OCI-LY1 (cell line): Measurements from ENCODE around the gene BST1.

Source experiments
- EZH2 ChIP-seq: fragments of 200-600 bp; sonication (generic), shearing (Covaris generic); IDR thresholded peaks from 2 replicates; pipeline ENCODE4 v1.8.0; 2017; ENCODE audit warnings: borderline replicate concordance, mixed run types, mild to moderate bottlenecking, antibody characterized with exemption, low read length, moderate library complexity, mixed read lengths
- TF ChIP-seq, protein P1 (sequence below): fragments of 200-600 bp; sonication (generic), shearing (Covaris generic); IDR thresholded peaks from 2 replicates; pipeline ENCODE4 v1.5.1; 2017; ENCODE audit warnings: mild to moderate bottlenecking, antibody characterized with exemption, low read length, moderate library complexity, mixed read lengths

DNA sequence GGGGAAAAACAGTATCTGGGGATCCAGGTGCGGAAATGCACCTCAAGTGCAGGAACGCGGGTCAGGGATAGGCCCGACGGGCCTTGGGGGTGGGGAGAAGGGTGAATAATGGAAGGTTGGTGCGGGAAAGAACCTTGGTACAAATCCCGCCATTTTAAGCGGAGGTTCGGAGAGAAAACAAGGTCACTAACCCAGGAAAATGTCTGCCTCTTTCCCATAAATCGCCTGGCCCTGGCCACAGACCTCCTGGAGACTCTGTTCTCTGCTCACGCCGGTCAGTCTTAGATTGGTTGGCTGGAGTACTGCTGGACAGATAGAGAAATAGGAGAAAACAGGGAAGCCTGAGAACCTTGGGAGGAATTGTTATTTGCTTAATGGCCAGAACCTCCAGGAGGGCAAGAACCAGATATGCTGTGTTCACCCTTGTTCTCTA is 46.8 kb upstream of the BST1 start:
- TF ChIP-seq, protein P1, sequence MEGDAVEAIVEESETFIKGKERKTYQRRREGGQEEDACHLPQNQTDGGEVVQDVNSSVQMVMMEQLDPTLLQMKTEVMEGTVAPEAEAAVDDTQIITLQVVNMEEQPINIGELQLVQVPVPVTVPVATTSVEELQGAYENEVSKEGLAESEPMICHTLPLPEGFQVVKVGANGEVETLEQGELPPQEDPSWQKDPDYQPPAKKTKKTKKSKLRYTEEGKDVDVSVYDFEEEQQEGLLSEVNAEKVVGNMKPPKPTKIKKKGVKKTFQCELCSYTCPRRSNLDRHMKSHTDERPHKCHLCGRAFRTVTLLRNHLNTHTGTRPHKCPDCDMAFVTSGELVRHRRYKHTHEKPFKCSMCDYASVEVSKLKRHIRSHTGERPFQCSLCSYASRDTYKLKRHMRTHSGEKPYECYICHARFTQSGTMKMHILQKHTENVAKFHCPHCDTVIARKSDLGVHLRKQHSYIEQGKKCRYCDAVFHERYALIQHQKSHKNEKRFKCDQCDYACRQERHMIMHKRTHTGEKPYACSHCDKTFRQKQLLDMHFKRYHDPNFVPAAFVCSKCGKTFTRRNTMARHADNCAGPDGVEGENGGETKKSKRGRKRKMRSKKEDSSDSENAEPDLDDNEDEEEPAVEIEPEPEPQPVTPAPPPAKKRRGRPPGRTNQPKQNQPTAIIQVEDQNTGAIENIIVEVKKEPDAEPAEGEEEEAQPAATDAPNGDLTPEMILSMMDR = no peak
- no peak for TF ChIP-seq EZH2
